H9 (cell line): ENCODE measurements around the gene DDX21. TPM values are rescaled to one million over a fixed set of nuclear protein-coding genes. Genes with fewer than 3 reads are reported as not detected.

Experiments used
- DNase-seq: peaks from one replicate; pipeline ENCODE4 v3.0.0-alpha.2; 2017
- H2AFZ ChIP-seq: one replicate; pipeline ENCODE4 v1.6.1; 2013; ENCODE audit warnings: mild to moderate bottlenecking, low read length, control low read depth, moderate library complexity
- H2AK5ac ChIP-seq: 2 replicates; pipeline ENCODE4 v1.6.1; 2013; ENCODE audit warnings: low read length, control low read depth, mixed read lengths; ENCODE audit not compliant: insufficient read length
- H2BK120ac ChIP-seq: one replicate; pipeline ENCODE4 v1.6.1; 2013; ENCODE audit warnings: low read depth, mild to moderate bottlenecking, low read length, control low read depth, inconsistent platforms; ENCODE audit not compliant: poor library complexity, severe bottlenecking
- H2BK12ac ChIP-seq: 2 replicates; pipeline ENCODE4 v1.6.1; 2013; ENCODE audit warnings: low read length, control low read depth, mixed read lengths, low read depth; ENCODE audit not compliant: insufficient read length
- H2BK15ac ChIP-seq: 2 replicates; pipeline ENCODE4 v1.6.1; 2013; ENCODE audit warnings: low read depth, low read length, control low read depth
- H2BK20ac ChIP-seq: one replicate; pipeline ENCODE4 v1.6.1; 2013; ENCODE audit warnings: low read depth, mild to moderate bottlenecking, low read length, control low read depth, inconsistent platforms; ENCODE audit not compliant: poor library complexity, severe bottlenecking
- H2BK5ac ChIP-seq: 2 replicates; pipeline ENCODE4 v1.6.1; 2013; ENCODE audit warnings: low read length, control low read depth, mixed read lengths; ENCODE audit not compliant: insufficient read length
- H3K14ac ChIP-seq: 2 replicates; pipeline ENCODE4 v1.6.1; 2013; ENCODE audit warnings: low read length, control low read depth; ENCODE audit not compliant: insufficient read depth
- H3K18ac ChIP-seq: 2 replicates; pipeline ENCODE4 v1.6.1; 2013; ENCODE audit warnings: low read depth, mild to moderate bottlenecking, mixed read lengths, low read length, control low read depth; ENCODE audit not compliant: insufficient read length
- H3K23ac ChIP-seq: 2 replicates; pipeline ENCODE4 v1.6.1; 2013; ENCODE audit warnings: low read length, control low read depth, mixed read lengths, low read depth; ENCODE audit not compliant: insufficient read length
- H3K23me2 ChIP-seq: 2 replicates; pipeline ENCODE4 v1.6.1; 2013; ENCODE audit warnings: low read depth, mild to moderate bottlenecking, mixed read lengths, low read length, control low read depth; ENCODE audit not compliant: insufficient read length, poor library complexity, severe bottlenecking
- H3K27ac ChIP-seq: 2 replicates; pipeline ENCODE4 v1.5.1; 2013; ENCODE audit warnings: low read length, control low read depth, mixed read lengths, low read depth; ENCODE audit not compliant: insufficient read length
- H3K27me3 ChIP-seq: 2 replicates; pipeline ENCODE4 v1.6.1; 2013; ENCODE audit warnings: low read length, control low read depth, inconsistent platforms; ENCODE audit not compliant: insufficient read depth
- H3K4ac ChIP-seq: 2 replicates; pipeline ENCODE4 v1.6.1; 2013; ENCODE audit warnings: low read depth, mild to moderate bottlenecking, control low read depth, inconsistent platforms, low read length, moderate library complexity
- H3K4me1 ChIP-seq: 2 replicates; pipeline ENCODE4 v1.6.1; 2013; ENCODE audit warnings: low read length, control low read depth, inconsistent platforms; ENCODE audit not compliant: insufficient read depth
- H3K4me2 ChIP-seq: 2 replicates; pipeline ENCODE4 v1.6.1; 2013; ENCODE audit warnings: low read length, control low read depth, mixed read lengths; ENCODE audit not compliant: insufficient read length, insufficient read depth
- H3K56ac ChIP-seq: 2 replicates; pipeline ENCODE4 v1.6.1; 2013; ENCODE audit warnings: low read depth, mild to moderate bottlenecking, mixed read lengths, low read length, control low read depth; ENCODE audit not compliant: insufficient read length
- H3K79me1 ChIP-seq: 2 replicates; pipeline ENCODE4 v1.6.1; 2013; ENCODE audit warnings: low read depth, mild to moderate bottlenecking, moderate library complexity, low read length, control low read depth, inconsistent platforms; ENCODE audit not compliant: insufficient read depth, poor library complexity, severe bottlenecking
- H3K79me2 ChIP-seq: 2 replicates; pipeline ENCODE4 v1.6.1; 2013; ENCODE audit warnings: low read length, control low read depth, inconsistent platforms; ENCODE audit not compliant: insufficient read depth
- H3K9ac ChIP-seq: 2 replicates; pipeline ENCODE4 v1.6.1; 2013; ENCODE audit warnings: low read length, control low read depth, mixed read lengths; ENCODE audit not compliant: insufficient read length; ENCODE audit errors: extremely low read depth
- H3K9me3 ChIP-seq: one replicate; pipeline ENCODE4 v1.6.1; 2013; ENCODE audit warnings: low read depth, low read length, inconsistent platforms; ENCODE audit not compliant: control insufficient read depth
- H3T11ph ChIP-seq: one replicate; pipeline ENCODE4 v1.6.1; 2013; ENCODE audit warnings: mild to moderate bottlenecking, low read length, control low read depth, inconsistent platforms
- H4K20me1 ChIP-seq: one replicate; pipeline ENCODE4 v1.6.1; 2013; ENCODE audit not compliant: control insufficient read depth, insufficient read length, insufficient read depth
- H4K5ac ChIP-seq: 2 replicates; pipeline ENCODE4 v1.6.1; 2013; ENCODE audit warnings: low read depth, mild to moderate bottlenecking, mixed read lengths, low read length, control low read depth; ENCODE audit not compliant: insufficient read length
- H4K8ac ChIP-seq: replicated peaks from 2 replicates; pipeline ENCODE4 v1.6.1; 2013; ENCODE audit warnings: low read length, control low read depth, mixed read lengths, low read depth; ENCODE audit not compliant: insufficient read length
- H4K91ac ChIP-seq: 2 replicates; pipeline ENCODE4 v1.6.1; 2013; ENCODE audit warnings: low read depth, mild to moderate bottlenecking, moderate library complexity, mixed read lengths, low read length, control low read depth; ENCODE audit not compliant: insufficient read length
- H3K27ac Mint-ChIP-seq, 3 experiments: 2 replicates in 2 of 3; 3 replicates in 1 of 3; pipeline ENCODE4 v1.8.0; 2020 to 2021; ENCODE audit warnings: mixed read lengths in 3 of 3, mild to moderate bottlenecking in 1 of 3, moderate library complexity in 1 of 3
- H3K27me3 Mint-ChIP-seq: 2 replicates; pipeline ENCODE4 v1.8.0; 2021; ENCODE audit warnings: low read depth, mild to moderate bottlenecking, moderate library complexity, mixed read lengths
- H3K36me3 Mint-ChIP-seq, 3 experiments: 2 replicates in 2 of 3; 3 replicates in 1 of 3; pipeline ENCODE4 v1.8.0; 2020 to 2021; ENCODE audit warnings: low read depth in 3 of 3, mixed read lengths in 3 of 3; ENCODE audit not compliant: insufficient read depth in 1 of 3
- H3K4me1 Mint-ChIP-seq, 2 experiments: 2 replicates each; pipeline ENCODE4 v1.8.0; 2020; ENCODE audit warnings: mixed read lengths in 2 of 2
- H3K4me3 Mint-ChIP-seq, 2 experiments: 2 replicates in 1 of 2; 3 replicates in 1 of 2; pipeline ENCODE4 v1.8.0; 2020 to 2021; ENCODE audit warnings: mild to moderate bottlenecking in 2 of 2, mixed read lengths in 2 of 2, moderate library complexity in 1 of 2
- H3K9me3 Mint-ChIP-seq, 2 experiments: 2 replicates in 1 of 2; 3 replicates in 1 of 2; pipeline ENCODE4 v1.8.0; 2020; ENCODE audit warnings: mild to moderate bottlenecking in 2 of 2, mixed read lengths in 2 of 2, moderate library complexity in 1 of 2
- CTCF ChIP-seq: fragments of 200-600 bp; sonication (generic); conservative IDR thresholded peaks from 3 replicates; pipeline ENCODE4 v1.8.0; 2021; ENCODE audit warnings: antibody characterized with exemption, mild to moderate bottlenecking
- WGBS: extraction: QIAGEN DNeasy Blood & Tissue Kit; methylation state at CpG from one replicate; pipeline ENCODE4 v1.1.7; 2013; ENCODE audit warnings: missing lambda C conversion rate, low lambda C conversion rate, mixed read lengths; ENCODE audit not compliant: insufficient read length; ENCODE audit errors: extremely low coverage; 5-methylcytosine and 5-hydroxymethylcytosine counted together
- total RNA-seq: library from RNA; stranded (reverse); gene quantifications from 2 replicates; pipeline ENCODE4 v1.2.1, GENCODE V29; 2021

Gene DDX21
- total RNA-seq, 1 experiment from 2014 or later = 180 TPM

GRCh38 chr10:68981074-68981473, 25.1 kb downstream of the DDX21 start:
- Histone ChIP-seq H4K20me1 (no peaks in the 10 kb centered on the region), H4K91ac (no peak overlapping the region), H3K9ac (no peak overlapping the region), H3K79me2 (no peaks in the 10 kb centered on the region), H2AFZ (no peak overlapping the region), H3K18ac (no peak overlapping the region), H2BK120ac (no peak overlapping the region), H3K27ac (no peak overlapping the region), H3K4me2 (no peak overlapping the region), H3K23ac (no peak overlapping the region), H3K56ac (no peak overlapping the region), H2AK5ac (no peak overlapping the region), H3K23me2 (no peaks in the 10 kb centered on the region), H3K4ac (no peak overlapping the region), H3K79me1 (peaks cover 5% of the 10 kb centered on the region), H2BK12ac (no peak overlapping the region), H3K4me1 (no peaks in the 10 kb centered on the region), H3K27me3 (no peaks in the 10 kb centered on the region), H3K9me3 (no peaks in the 10 kb centered on the region), H2BK5ac (no peak overlapping the region), H4K8ac (no peak overlapping the region), H3K14ac (no peak overlapping the region), H2BK20ac (no peak overlapping the region), H4K5ac (no peak overlapping the region), H3T11ph (no peak overlapping the region), H2BK15ac (no peak overlapping the region)
- DNase-seq = no peak
- H3K4me3 Mint-ChIP-seq = no peak overlapping the region
- no peaks in the 10 kb centered on the region for H3K4me1 Mint-ChIP-seq
- no peaks in the 10 kb centered on the region; the same call in 1 of the 2 replicates for H3K27me3 Mint-ChIP-seq
- H3K36me3 Mint-ChIP-seq = peaks cover 47 to 88% (median 74%) of the 10 kb centered on the region in 3 experiments
- no peak overlapping the region for H3K27ac Mint-ChIP-seq
- WGBS = no CpG with 5 or more reads among the region's 1 CpG
- peak; percentile 55; the same call in 2 of the 3 replicates for TF ChIP-seq CTCF
- no peaks in the 10 kb centered on the region; a peak in 1 of 5 replicates for H3K9me3 Mint-ChIP-seq
